SH-SY5Y (cell line): ENCODE data around the gene RORB.

Source experiments
- GATA2 ChIP-seq: IDR thresholded peaks from 2 replicates; pipeline ENCODE4 v1.6.1; 2011; ENCODE audit warnings: mild to moderate bottlenecking, low read depth, low read length
- GATA3 ChIP-seq: IDR thresholded peaks from 2 replicates; pipeline ENCODE4 v1.6.1; 2011; ENCODE audit warnings: low read depth, mild to moderate bottlenecking, low read length, moderate library complexity

DNA sequence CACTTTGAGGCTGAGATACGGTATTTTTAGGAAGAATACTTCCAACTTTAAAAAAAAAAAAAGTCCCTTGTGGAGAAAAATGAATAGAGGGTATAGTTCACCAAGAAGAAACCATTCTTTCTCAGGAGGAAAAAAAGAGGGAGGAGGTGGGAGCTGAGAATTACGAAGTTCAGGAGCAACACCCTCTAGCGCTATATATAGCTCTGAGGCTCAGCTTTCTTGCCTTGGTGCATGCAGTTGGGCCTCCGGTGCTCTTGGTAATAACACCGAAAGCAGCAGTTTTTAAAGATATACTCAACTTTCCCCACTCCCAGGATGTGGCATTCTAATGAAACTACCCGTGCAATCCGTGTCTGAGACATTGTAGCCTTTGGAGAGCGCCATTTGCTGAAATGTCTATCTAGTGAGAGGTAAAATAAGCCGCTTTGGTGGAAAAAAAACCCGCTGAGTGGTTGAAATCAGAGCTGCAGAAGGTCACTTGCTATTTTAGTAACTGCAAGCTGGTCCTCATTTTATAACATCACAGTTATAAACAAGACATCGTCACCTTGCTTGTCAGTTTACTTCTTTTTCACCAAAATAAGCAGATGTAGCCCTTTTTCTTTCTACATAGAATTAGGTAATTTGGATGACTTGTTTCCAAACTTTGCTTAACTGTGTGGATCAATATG, 156.4 kb downstream of the RORB start:
- TF ChIP-seq GATA3 (no peak), GATA2 (no peak)
